Rectal smooth muscle tissue (tissue), 1 donor: ENCODE data around the gene OLFML2B.

Source experiments
- H3K27ac ChIP-seq: one replicate; pipeline ENCODE4 v1.7.0; 2013; ENCODE audit warnings: low read depth, low read length, inconsistent platforms
- H3K27me3 ChIP-seq: one replicate; pipeline ENCODE4 v1.7.0; 2013; ENCODE audit warnings: low read length; ENCODE audit not compliant: control insufficient read depth, insufficient read depth
- H3K36me3 ChIP-seq: one replicate; pipeline ENCODE4 v1.7.0; 2013; ENCODE audit warnings: low read length; ENCODE audit not compliant: control insufficient read depth, insufficient read depth
- H3K4me1 ChIP-seq: one replicate; pipeline ENCODE4 v1.7.0; 2013; ENCODE audit warnings: low read length; ENCODE audit not compliant: control insufficient read depth, insufficient read depth
- H3K4me3 ChIP-seq: one replicate; pipeline ENCODE4 v1.7.0; 2013; ENCODE audit warnings: low read length
- H3K9ac ChIP-seq: one replicate; pipeline ENCODE4 v1.7.0; 2013; ENCODE audit warnings: low read length

Gene OLFML2B

DNA sequence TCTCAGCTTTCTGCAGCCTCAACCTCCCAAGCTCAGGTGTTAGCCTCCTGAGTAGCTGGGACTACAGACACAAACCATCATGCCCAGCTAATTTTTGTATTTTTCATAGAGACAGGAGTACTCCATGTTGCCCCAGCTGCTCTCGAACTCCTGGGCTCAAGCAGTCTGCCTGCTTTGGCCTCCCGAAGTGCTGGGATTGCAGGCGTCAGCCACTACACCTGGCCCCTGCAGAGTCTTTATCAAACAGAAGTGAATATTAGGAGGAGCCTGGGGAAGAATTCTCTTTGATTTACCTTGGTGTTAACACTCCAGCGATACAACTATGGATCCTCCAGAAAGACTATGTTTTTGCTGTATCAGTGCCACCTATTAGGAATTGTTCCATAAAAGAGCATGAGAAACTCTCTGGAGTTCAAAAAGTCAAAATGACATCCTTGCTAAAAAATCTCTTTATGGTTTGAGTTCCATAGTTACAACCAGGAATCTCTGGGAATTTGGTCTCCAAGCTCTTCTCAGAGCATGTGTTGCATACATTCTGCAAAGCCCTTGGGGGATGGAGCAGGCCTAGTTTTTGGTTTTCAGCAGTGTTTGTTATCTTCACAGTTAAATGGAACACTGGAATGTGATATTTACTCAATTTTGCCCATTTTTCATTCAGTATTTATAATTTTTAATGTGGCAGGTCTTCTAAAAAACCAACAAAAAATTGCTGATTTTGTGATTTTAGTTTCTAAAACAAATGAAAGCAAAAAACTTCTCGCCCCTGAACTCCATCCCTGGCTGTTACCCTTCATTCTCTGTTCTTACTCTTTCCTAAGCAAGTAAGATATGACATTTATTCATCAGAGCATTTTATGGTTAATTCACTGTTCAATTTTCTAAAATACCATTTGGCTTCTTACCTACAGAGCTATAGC lies 77.3 kb downstream of the OLFML2B start:
- no peaks in the 10 kb centered on the region for H3K36me3 ChIP-seq
- peaks cover 12% of the 10 kb centered on the region for H3K4me1 ChIP-seq
- H3K27me3 ChIP-seq = no peaks in the 10 kb centered on the region
- no peak overlapping the region for H3K9ac ChIP-seq
- H3K4me3 ChIP-seq = no peak overlapping the region
- no peak overlapping the region for H3K27ac ChIP-seq

- H3K4me1 ChIP-seq = peaks cover 12% of the 10 kb centered on the region
- no peaks in the 10 kb centered on the region for H3K27me3 ChIP-seq
- no peak overlapping the region for H3K27ac ChIP-seq
Measured at GRCh38 chr1:161945306-161946060, 78.2 kb downstream of the OLFML2B start.

GRCh38 chr1:161944381-161944780 lies 79.3 kb downstream of the OLFML2B start:
- Histone ChIP-seq H3K4me1 (peaks cover 5% of the 10 kb centered on the region), H3K9ac (no peak overlapping the region), H3K27me3 (no peaks in the 10 kb centered on the region), H3K27ac (no peak overlapping the region), H3K36me3 (no peaks in the 10 kb centered on the region), H3K4me3 (no peak overlapping the region)

More at GRCh38 chr1:161945306-161946060, 78.2 kb downstream of the OLFML2B start:
- Histone ChIP-seq H3K4me3 (no peak overlapping the region), H3K9ac (no peak overlapping the region), H3K36me3 (no peaks in the 10 kb centered on the region)

DNA sequence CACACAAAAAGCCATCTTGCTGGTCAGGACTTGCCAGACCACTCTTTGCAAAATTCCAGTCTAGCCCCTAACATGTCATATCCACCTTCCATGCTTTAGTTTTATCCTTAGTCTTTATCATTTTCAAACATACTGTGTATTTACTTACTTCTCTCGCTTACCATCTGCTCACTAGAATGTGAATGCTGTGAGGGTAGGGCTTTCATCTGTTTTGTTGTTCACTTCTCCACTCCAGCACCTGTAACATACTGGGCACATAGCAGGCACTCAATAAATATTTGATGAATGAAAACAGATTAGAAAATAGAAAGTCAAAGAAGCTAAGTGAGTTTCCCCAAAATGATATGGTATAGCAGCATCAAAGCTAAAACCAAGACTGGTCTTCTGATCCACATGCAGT lies 79.9 kb downstream of the OLFML2B start:
- Histone ChIP-seq H3K9ac (no peak overlapping the region), H3K4me3 (no peak overlapping the region), H3K27me3 (no peaks in the 10 kb centered on the region), H3K27ac (no peak overlapping the region), H3K36me3 (no peaks in the 10 kb centered on the region), H3K4me1 (peaks cover under 1% of the 10 kb centered on the region)

GRCh38 chr1:161941726-161942436 lies 81.8 kb downstream of the OLFML2B start:
- Histone ChIP-seq H3K4me1 (no peaks in the 10 kb centered on the region), H3K27ac (no peak overlapping the region), H3K27me3 (no peaks in the 10 kb centered on the region)

DNA sequence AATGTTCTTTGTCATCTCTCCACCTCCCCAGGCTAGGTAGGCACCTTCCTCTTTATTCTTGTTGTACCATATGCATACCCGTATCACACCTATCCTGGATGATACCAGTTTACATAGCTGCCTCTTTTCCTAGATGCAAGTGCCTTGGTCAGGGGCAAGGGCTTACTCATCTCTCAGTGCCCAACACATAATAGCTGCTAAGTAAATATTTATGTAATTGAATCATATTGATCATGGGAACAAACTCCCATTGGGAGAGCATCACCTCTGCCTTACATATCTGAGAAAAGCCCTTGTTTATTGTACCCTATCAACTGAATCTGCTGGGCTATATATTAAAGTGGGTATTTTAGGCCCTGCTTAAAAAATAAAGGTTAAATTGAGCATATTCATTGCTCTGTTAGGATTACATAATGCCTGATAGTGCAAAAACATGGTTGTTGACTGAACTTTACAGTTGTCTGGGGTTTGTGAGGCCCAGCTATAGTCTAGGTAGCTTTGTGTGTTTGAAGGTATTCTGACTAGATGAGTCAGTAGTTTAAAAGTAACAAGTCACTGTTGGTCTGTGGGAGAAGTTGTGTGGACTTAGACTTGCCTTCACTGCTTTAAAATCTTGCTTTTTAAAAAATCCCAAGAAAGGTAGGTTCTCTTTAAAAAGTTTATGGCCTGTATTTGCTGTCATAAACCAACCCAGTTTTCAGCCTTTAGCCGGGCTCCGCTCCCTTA lies 82.6 kb downstream of the OLFML2B start:
- Histone ChIP-seq H3K9ac (no peak overlapping the region), H3K4me1 (no peaks in the 10 kb centered on the region), H3K27ac (no peak overlapping the region), H3K36me3 (no peaks in the 10 kb centered on the region), H3K27me3 (no peaks in the 10 kb centered on the region), H3K4me3 (no peak overlapping the region)

More at GRCh38 chr1:161941726-161942436, 81.8 kb downstream of the OLFML2B start:
- Histone ChIP-seq H3K9ac (no peak overlapping the region), H3K4me3 (no peak overlapping the region), H3K36me3 (no peaks in the 10 kb centered on the region)

DNA sequence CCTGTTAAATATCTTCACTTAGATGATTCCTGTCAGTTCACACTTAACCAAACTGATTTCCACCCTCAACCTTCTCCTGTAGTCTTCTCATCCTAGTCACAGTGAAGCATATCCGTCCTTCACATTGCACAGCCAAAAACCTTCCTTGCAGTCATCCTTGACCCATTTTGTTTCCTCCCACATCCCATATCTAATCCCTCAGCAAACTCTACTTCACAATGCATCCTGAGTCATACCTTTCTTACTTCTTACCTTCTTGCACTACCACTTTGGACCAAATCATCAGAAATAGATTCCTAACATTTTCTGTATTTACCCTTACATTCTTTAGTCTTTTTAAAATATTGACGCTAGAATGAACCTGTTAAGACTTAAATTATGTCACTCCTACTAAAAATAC lies 86.9 kb downstream of the OLFML2B start:
- Histone ChIP-seq H3K27ac (no peak overlapping the region), H3K4me1 (no peaks in the 10 kb centered on the region), H3K9ac (no peak overlapping the region), H3K36me3 (no peaks in the 10 kb centered on the region), H3K4me3 (no peak overlapping the region), H3K27me3 (no peaks in the 10 kb centered on the region)

GRCh38 chr1:161935264-161935663 lies 88.4 kb downstream of the OLFML2B start:
- no peak overlapping the region for H3K4me3 ChIP-seq
- H3K4me1 ChIP-seq = no peaks in the 10 kb centered on the region
- no peak overlapping the region for H3K27ac ChIP-seq
- no peaks in the 10 kb centered on the region for H3K27me3 ChIP-seq
- no peaks in the 10 kb centered on the region for H3K36me3 ChIP-seq
- no peak overlapping the region for H3K9ac ChIP-seq

DNA sequence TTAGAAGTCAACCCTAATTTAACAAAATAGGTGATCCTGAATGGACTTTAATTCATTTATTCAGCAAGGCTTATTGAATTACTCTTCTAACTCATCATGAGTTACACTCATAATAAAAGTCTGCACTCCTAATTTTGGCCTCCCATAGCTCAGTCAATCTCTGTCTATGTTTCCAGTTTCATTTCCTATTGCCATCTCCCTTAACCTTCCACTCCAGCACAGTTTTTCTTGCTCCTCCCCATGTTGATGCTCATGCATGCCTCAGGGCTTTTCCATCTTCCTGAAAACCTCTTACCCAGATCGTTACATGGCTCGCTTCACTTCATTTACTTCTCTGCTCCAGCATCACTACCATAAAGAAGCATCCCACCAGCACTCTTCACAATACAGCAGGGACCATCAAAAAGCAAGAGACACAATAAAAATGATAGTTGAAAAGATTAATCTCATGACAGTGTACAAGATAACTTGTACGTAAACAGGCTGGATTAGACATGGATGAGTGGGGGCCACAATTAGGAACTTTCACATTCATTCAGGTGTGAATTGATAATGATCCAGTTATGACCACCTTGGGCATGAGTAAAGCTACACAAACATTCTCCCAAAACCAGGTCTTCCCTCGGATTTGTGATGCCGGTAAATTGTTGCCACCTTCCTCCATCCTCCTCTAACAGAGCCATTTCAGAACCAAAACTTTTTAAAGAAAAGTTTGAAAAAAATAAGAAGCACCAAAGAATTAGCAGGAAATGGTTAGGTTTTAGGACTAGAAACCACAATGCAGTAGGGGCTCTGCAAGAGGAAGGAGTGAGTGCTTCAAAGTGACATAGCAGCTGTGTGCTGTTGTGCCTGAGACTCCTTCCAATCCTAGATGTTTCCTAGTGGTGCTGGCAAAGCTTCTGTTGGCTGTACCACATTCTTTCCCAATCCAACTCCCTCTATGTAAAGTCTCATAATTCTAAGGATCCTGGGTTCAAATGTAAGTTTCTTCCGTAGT lies 89.8 kb downstream of the OLFML2B start:
- Histone ChIP-seq H3K4me1 (peaks cover 4% of the 10 kb centered on the region), H3K27ac (no peak overlapping the region), H3K36me3 (no peaks in the 10 kb centered on the region)

More for the DNA sequence above, 89.8 kb downstream of the OLFML2B start:
- Histone ChIP-seq H3K9ac (no peak overlapping the region), H3K27me3 (no peaks in the 10 kb centered on the region), H3K4me3 (no peak overlapping the region)
